Endothelial cell of umbilical vein (primary cell): Measurements from ENCODE around the gene LDHD. TPM values are rescaled to one million over a fixed set of nuclear protein-coding genes. Genes with fewer than 3 reads are reported as not detected.
"Not testable (repeated sequence)": the region's sequence is repeated elsewhere in the genome, so short reads cannot be mapped to it uniquely, and the experiment has no call there.

ENCODE experiments used
- BruUV-seq: library from RNA; stranded (reverse); fragments of 400-500 nt; replicated peaks from 2 replicates; lab custom pipeline; 2021; lab: Mats Ljungman, UMichigan
- CTCF ChIA-PET: fragments of 300-600, 350-600 bp; sonication (Branson Sonifier 250); formaldehyde crosslinking; loops from one replicate; lab custom pipeline; 2021; ENCODE audit warnings: antibody characterized with exemption, inconsistent platforms; lab: Charles Lee
- POLR2A ChIA-PET: fragments of 300-600, 350-600 bp; sonication (Branson Sonifier 250); formaldehyde crosslinking; loops from one replicate; lab custom pipeline; 2021; ENCODE audit warnings: antibody characterized with exemption, inconsistent platforms; lab: Charles Lee
- DNase-seq: peaks from one replicate; pipeline ENCODE4 v3.0.0-alpha.2; 2011; ENCODE audit warnings: low read depth, low spot score
- FAIRE-seq: peaks from 2 replicates; lab custom pipeline; 2011; peaks lifted over from hg19 to GRCh38; lab: Jason Lieb, UNC
- H2AFZ ChIP-seq: 2 replicates; pipeline ENCODE4 v1.6.0; 2012; ENCODE audit warnings: low read depth, low read length, control low read depth, inconsistent platforms
- H3K27ac ChIP-seq: 2 replicates; pipeline ENCODE4 v1.5.1; 2011; ENCODE audit warnings: low read depth, mild to moderate bottlenecking, control low read depth, low read length, moderate library complexity; ENCODE audit not compliant: insufficient read depth
- H3K27me3 ChIP-seq, 2 experiments: 2 replicates each; pipeline versions ENCODE4 v1.6.0 to v1.6.1; 2011; ENCODE audit warnings: low read length in 2 of 2, mixed read lengths in 1 of 2; ENCODE audit not compliant: control insufficient read depth in 2 of 2, insufficient read depth in 2 of 2
- H3K36me3 ChIP-seq, 2 experiments: 2 replicates in 1 of 2; 3 replicates in 1 of 2; pipeline ENCODE4 v1.5.1; 2011; ENCODE audit warnings: low read length in 2 of 2, mild to moderate bottlenecking in 1 of 2, moderate library complexity in 1 of 2; ENCODE audit not compliant: control insufficient read depth in 2 of 2, insufficient read depth in 2 of 2; ENCODE audit errors: extremely low read depth in 1 of 2
- H3K4me1 ChIP-seq: 3 replicates; pipeline ENCODE4 v1.5.1; 2011; ENCODE audit warnings: mild to moderate bottlenecking, low read length; ENCODE audit not compliant: control insufficient read depth, insufficient read depth; ENCODE audit errors: extremely low read depth
- H3K4me2 ChIP-seq: 2 replicates; pipeline ENCODE4 v1.6.1; 2011; ENCODE audit warnings: low read length, control low read depth, mixed read lengths; ENCODE audit not compliant: insufficient read depth
- H3K4me3 ChIP-seq, 3 experiments: fragments of 200-600 bp in 1 of 3; sonication (generic), shearing (Covaris generic) in 1 of 3; replicated peaks in 1 of 3; 2 replicates each; pipeline ENCODE4 v1.5.1; 2011 to 2016; ENCODE audit warnings: control low read depth in 3 of 3, low read length in 3 of 3, mild to moderate bottlenecking in 2 of 3, inconsistent platforms in 1 of 3, low read depth in 1 of 3, moderate library complexity in 1 of 3; ENCODE audit not compliant: insufficient read depth in 1 of 3
- H3K79me2 ChIP-seq: 2 replicates; pipeline ENCODE4 v1.6.0; 2012; ENCODE audit warnings: low read length, inconsistent platforms; ENCODE audit not compliant: control insufficient read depth, insufficient read depth
- H3K9ac ChIP-seq: replicated peaks from 2 replicates; pipeline ENCODE3; 2011; ENCODE audit warnings: low read length, control low read depth; ENCODE audit not compliant: insufficient read depth; ENCODE audit errors: extremely low read depth
- H3K9me1 ChIP-seq: replicated peaks from 3 replicates; pipeline ENCODE4 v1.6.0; 2011; ENCODE audit warnings: mild to moderate bottlenecking, low read length; ENCODE audit not compliant: control insufficient read depth, insufficient read depth; ENCODE audit errors: extremely low read depth
- H3K9me3 ChIP-seq: replicated peaks from 2 replicates; pipeline ENCODE4 v1.5.1; 2012; ENCODE audit warnings: low read length, inconsistent platforms; ENCODE audit not compliant: control insufficient read depth, insufficient read depth
- H4K20me1 ChIP-seq: replicated peaks from 2 replicates; pipeline ENCODE3; 2011; ENCODE audit warnings: mild to moderate bottlenecking, low read length; ENCODE audit not compliant: control insufficient read depth, insufficient read depth; ENCODE audit errors: extremely low read depth
- EZH2 ChIP-seq: IDR thresholded peaks from 2 replicates; pipeline ENCODE4 v1.6.1; 2012; ENCODE audit warnings: borderline replicate concordance, low read depth, mild to moderate bottlenecking, moderate library complexity, low read length, inconsistent platforms; ENCODE audit not compliant: severe bottlenecking
- FOS ChIP-seq: IDR thresholded peaks from 2 replicates; pipeline ENCODE4 v1.6.1; 2011; ENCODE audit warnings: mild to moderate bottlenecking, low read length, moderate library complexity, borderline replicate concordance; ENCODE audit not compliant: insufficient read depth
- GATA2 ChIP-seq: IDR thresholded peaks from 2 replicates; pipeline ENCODE4 v1.7.0; 2011; ENCODE audit warnings: low read depth, mild to moderate bottlenecking, moderate library complexity, mixed read lengths, low read length; ENCODE audit not compliant: insufficient read length, insufficient read depth
- JUN ChIP-seq: IDR thresholded peaks from 2 replicates; pipeline ENCODE4 v1.6.1; 2011; ENCODE audit warnings: borderline replicate concordance, low read depth; ENCODE audit not compliant: insufficient read length, insufficient read depth
- MYC ChIP-seq: IDR thresholded peaks from one replicate; pipeline ENCODE4 v1.6.1; 2011; ENCODE audit warnings: mild to moderate bottlenecking, low read depth, low read length
- POLR2A ChIP-seq: IDR thresholded peaks from 2 replicates; pipeline ENCODE4 v1.6.1; 2012; ENCODE audit warnings: low read depth, mild to moderate bottlenecking, control low read depth, low read length
- POLR2AphosphoS5 ChIP-seq: IDR thresholded peaks from 2 replicates; pipeline ENCODE4 v1.6.1; 2012; ENCODE audit warnings: low read depth, mild to moderate bottlenecking, control low read depth, low read length, moderate library complexity; ENCODE audit not compliant: insufficient read depth
- dilution Hi-C: fragments of 300-500 bp; cut with MboI; formaldehyde crosslinking; loops from one replicate; pipeline ENCODE4 v1.15.0; 2019; ENCODE audit warnings: low sequenced_read_pairs; ENCODE audit not compliant: extremely low pct_ligation_motif_present
- intact Hi-C: fragments of 100-400 bp; cut with micrococcal nuclease; formaldehyde crosslinking; loops from one replicate; pipeline ENCODE4 v1.10.0; 2022
- polyA plus RNA-seq, 4 experiments: library from polyadenylated mRNA; depleted of rRNA in 3 of 4; stranded (reverse) in 3 of 4; unstranded in 1 of 4; fragments of >200 nt; gene quantifications; 2 replicates each; pipeline versions ENCODE4 v1.2.1 to v1.2.3, GENCODE V29; 2011 to 2012; ENCODE audit warnings: missing spikeins in 1 of 4
- total RNA-seq: library from RNA; stranded (reverse); gene quantifications from 2 replicates; pipeline ENCODE4 v1.2.3, GENCODE V29; 2021
- TF ChIP-seq, protein P1 (sequence below): IDR thresholded peaks from 2 replicates; pipeline ENCODE4 v1.6.1; 2011; ENCODE audit not compliant: insufficient read depth, insufficient read length
- TF ChIP-seq, protein P2 (sequence below), 2 donors: IDR thresholded peaks; 1 replicate in 1 of 2; 2 replicates in 1 of 2; pipeline ENCODE4 v1.5.1; 2011; ENCODE audit warnings: low read length in 2 of 2, mild to moderate bottlenecking in 2 of 2, moderate library complexity in 2 of 2, control low read depth in 1 of 2, inconsistent platforms in 1 of 2, low read depth in 1 of 2; ENCODE audit not compliant: insufficient read depth in 1 of 2; ENCODE audit errors: extremely low read depth in 1 of 2

The LDHD gene
- total and polyA plus RNA-seq, 2 donors (not counting 3 experiments of a cell fraction or from before 2014, with no cell fraction given) = 0.41 TPM; not detected in 1

DNA sequence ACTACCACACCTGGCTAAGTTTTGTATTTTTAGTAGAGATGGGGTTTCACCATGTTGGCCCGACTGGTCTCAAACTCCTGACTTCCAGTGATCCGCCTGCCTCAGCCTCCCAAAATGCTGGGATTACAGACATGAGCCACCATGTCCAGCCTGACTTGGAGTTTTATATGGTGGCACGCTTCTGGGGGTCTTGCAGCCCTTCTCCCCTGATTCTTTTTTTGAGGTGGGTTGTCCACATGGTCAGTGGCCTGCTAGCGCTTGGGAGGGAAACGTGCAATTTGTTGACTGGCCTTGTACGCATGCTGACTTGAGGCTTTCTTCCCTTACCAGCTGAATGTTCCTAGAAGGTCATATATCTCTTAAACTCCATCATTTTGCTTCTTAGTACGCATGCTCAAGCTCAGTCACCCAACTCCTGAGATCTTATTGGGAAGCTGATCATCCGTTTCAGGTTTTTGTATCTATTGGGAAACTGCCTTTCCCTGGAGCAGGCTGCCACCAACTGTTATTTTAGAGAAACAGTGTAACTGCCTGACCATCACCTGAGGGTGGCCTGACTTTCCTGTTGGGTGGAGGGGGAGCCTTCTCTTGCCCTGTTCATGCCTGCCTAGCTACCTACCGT, 13.7 kb upstream of the LDHD start:
- FAIRE-seq (no peak), DNase-seq (no peak)
- Histone ChIP-seq H4K20me1 (no peaks in the 10 kb centered on the region), H3K9me3 (no peaks in the 10 kb centered on the region), H3K27me3 (peaks cover 0 to 2% of the 10 kb centered on the region in 2 experiments), H3K9ac (no peak overlapping the region), H3K4me2 (no peak overlapping the region), H3K36me3 (no peaks in the 10 kb centered on the region), H3K79me2 (no peaks in the 10 kb centered on the region), H3K27ac (no peak overlapping the region), H3K4me3 (no peak overlapping the region), H2AFZ (no peak overlapping the region), H3K9me1 (no peaks in the 10 kb centered on the region), H3K4me1 (no peaks in the 10 kb centered on the region)
- dilution Hi-C loops = no loop called here
- ChIA-PET POLR2A (no interaction called here), CTCF (interaction anchor here (0.5 to 1.7 kb wide), 5 partner anchors 10 to 267 kb away, joined by 3 to 8 read pairs (median 4); partner anchors contain the start of gene ZNRF1)
- no TSS peak for BruUV-seq
- intact Hi-C loops = no loop called here
- TF ChIP-seq, protein P1, sequence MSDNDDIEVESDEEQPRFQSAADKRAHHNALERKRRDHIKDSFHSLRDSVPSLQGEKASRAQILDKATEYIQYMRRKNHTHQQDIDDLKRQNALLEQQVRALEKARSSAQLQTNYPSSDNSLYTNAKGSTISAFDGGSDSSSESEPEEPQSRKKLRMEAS = no peak
- TF ChIP-seq MYC = no peak
- TF ChIP-seq EZH2 = no peak
- no peak for TF ChIP-seq FOS
- TF ChIP-seq GATA2 = no peak
- no peak for TF ChIP-seq POLR2AphosphoS5
- TF ChIP-seq, protein P2, sequence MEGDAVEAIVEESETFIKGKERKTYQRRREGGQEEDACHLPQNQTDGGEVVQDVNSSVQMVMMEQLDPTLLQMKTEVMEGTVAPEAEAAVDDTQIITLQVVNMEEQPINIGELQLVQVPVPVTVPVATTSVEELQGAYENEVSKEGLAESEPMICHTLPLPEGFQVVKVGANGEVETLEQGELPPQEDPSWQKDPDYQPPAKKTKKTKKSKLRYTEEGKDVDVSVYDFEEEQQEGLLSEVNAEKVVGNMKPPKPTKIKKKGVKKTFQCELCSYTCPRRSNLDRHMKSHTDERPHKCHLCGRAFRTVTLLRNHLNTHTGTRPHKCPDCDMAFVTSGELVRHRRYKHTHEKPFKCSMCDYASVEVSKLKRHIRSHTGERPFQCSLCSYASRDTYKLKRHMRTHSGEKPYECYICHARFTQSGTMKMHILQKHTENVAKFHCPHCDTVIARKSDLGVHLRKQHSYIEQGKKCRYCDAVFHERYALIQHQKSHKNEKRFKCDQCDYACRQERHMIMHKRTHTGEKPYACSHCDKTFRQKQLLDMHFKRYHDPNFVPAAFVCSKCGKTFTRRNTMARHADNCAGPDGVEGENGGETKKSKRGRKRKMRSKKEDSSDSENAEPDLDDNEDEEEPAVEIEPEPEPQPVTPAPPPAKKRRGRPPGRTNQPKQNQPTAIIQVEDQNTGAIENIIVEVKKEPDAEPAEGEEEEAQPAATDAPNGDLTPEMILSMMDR (IDR thresholded peaks at IDR 0.05; ENCODE audit: extremely low read depth in 1 of 2, insufficient read depth in 1 of 2, low read depth in 1 of 2, low read length in 2 of 2) = no peak
- TF ChIP-seq POLR2A = no peak
- TF ChIP-seq JUN = no peak

DNA sequence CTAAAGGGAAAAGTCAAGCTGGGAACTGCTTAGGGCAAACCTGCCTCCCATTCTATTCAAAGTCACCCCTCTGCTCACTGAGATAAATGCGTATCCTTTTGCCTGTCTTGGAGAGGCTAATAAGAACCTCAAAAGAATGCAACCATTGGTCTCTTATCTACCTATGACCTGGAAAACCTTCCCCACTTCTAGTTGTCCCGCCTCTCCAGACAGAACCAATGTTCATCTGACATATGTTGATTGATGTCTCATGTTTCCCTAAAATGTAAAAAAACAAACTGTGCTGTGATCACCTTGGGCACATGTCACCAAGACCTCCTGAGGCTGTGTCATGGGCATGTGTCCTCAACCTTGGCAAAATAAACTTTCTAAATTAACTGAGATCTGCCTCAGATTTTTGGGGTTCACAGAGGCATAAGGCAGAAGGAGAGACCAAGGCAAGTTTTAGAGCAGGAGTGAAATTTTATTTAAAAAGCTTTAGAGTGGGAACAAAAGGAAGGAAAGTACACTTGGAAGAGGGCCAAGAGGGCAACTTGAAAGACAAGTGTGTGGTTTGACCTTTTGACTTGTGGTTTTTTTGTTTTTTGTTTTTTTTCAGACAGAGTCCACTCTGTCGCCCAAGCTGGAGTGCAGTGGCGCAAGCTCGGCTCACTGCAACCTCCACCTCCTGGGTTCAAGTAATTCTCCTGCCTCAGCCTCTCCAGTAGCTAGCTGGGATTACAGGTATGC, 13.0 kb upstream of the LDHD start:
- H3K79me2 ChIP-seq, H3K36me3 ChIP-seq, H4K20me1 ChIP-seq, H3K4me2 ChIP-seq, H3K4me1 ChIP-seq, H3K9ac ChIP-seq, POLR2A ChIA-PET, BruUV-seq, H3K27ac ChIP-seq, intact Hi-C loops, H2AFZ ChIP-seq, H3K27me3 ChIP-seq, dilution Hi-C loops, H3K4me3 ChIP-seq, H3K9me1 ChIP-seq, H3K9me3 ChIP-seq: not testable (repeated sequence)
- FAIRE-seq (peak; percentile 43), DNase-seq (peak; percentile 37)
- CTCF ChIA-PET = interaction anchor here (0.7 to 1.7 kb wide), 5 partner anchors 9 to 267 kb away, joined by 3 to 8 read pairs (median 4); partner anchors contain the start of gene ZNRF1
